HEK293 (cell line): ENCODE measurements around the gene CMTM2.

ENCODE experiments used
- GLIS2 ChIP-seq: fragments of 450-650 bp; formaldehyde crosslinking; IDR thresholded peaks from 2 replicates; pipeline ENCODE4 v1.5.1; 2016; ENCODE audit warnings: missing biosample characterization, missing genetic modification characterization
- MYNN ChIP-seq: fragments of 450-650 bp; formaldehyde crosslinking; IDR thresholded peaks from 2 replicates; pipeline ENCODE4 v1.5.1; 2016; ENCODE audit warnings: missing biosample characterization, missing genetic modification characterization, borderline replicate concordance
- SP2 ChIP-seq: fragments of 450-650 bp; formaldehyde crosslinking; IDR thresholded peaks from 2 replicates; pipeline ENCODE4 v1.5.1; 2016; ENCODE audit warnings: missing biosample characterization, missing genetic modification characterization
- ZBTB20 ChIP-seq: fragments of 450-650 bp; formaldehyde crosslinking; IDR thresholded peaks from 2 replicates; pipeline ENCODE4 v1.5.1; 2016; ENCODE audit warnings: missing biosample characterization, missing genetic modification characterization
- ZIC2 ChIP-seq: fragments of 450-650 bp; formaldehyde crosslinking; IDR thresholded peaks from 2 replicates; pipeline ENCODE4 v1.5.1; 2016; ENCODE audit warnings: missing biosample characterization, missing genetic modification characterization
- ZNF175 ChIP-seq: fragments of 450-650 bp; formaldehyde crosslinking; IDR thresholded peaks from 2 replicates; pipeline ENCODE4 v1.5.1; 2016; ENCODE audit warnings: missing biosample characterization, missing genetic modification characterization
- ZNF19 ChIP-seq: fragments of 450-650 bp; formaldehyde crosslinking; IDR thresholded peaks from 2 replicates; pipeline ENCODE4; 2016; ENCODE audit warnings: missing biosample characterization, missing genetic modification characterization, low read depth
- ZNF335 ChIP-seq: fragments of 450-650 bp; formaldehyde crosslinking; conservative IDR thresholded peaks from 2 replicates; pipeline ENCODE4 v1.5.1; 2016; ENCODE audit warnings: missing biosample characterization, missing genetic modification characterization
- ZNF433 ChIP-seq: fragments of 450-650 bp; formaldehyde crosslinking; IDR thresholded peaks from 2 replicates; pipeline ENCODE4 v1.5.1; 2016; ENCODE audit warnings: missing biosample characterization, missing genetic modification characterization, low read depth
- ZNF514 ChIP-seq: fragments of 450-650 bp; formaldehyde crosslinking; IDR thresholded peaks from 2 replicates; pipeline ENCODE4 v1.5.1; 2016; ENCODE audit warnings: missing biosample characterization, missing genetic modification characterization
- ZNF548 ChIP-seq: fragments of 450-650 bp; formaldehyde crosslinking; IDR thresholded peaks from 2 replicates; pipeline ENCODE4 v1.5.1; 2016; ENCODE audit warnings: missing biosample characterization, missing genetic modification characterization
- ZNF585B ChIP-seq: fragments of 450-650 bp; formaldehyde crosslinking; IDR thresholded peaks from 2 replicates; pipeline ENCODE4 v1.5.1; 2016; ENCODE audit warnings: missing biosample characterization, missing genetic modification characterization
- ZNF596 ChIP-seq: fragments of 450-650 bp; IDR thresholded peaks from 2 replicates; pipeline ENCODE4 v1.5.0; 2018; ENCODE audit warnings: missing biosample characterization, mild to moderate bottlenecking, missing genetic modification characterization, moderate library complexity
- ZNF701 ChIP-seq: fragments of 450-650 bp; formaldehyde crosslinking; IDR thresholded peaks from 2 replicates; pipeline ENCODE4 v1.5.1; 2016; ENCODE audit warnings: missing biosample characterization, missing genetic modification characterization
- ZNF76 ChIP-seq: fragments of 450-650 bp; formaldehyde crosslinking; IDR thresholded peaks from 2 replicates; pipeline ENCODE4; 2016; ENCODE audit warnings: low read depth, missing biosample characterization, missing genetic modification characterization, borderline replicate concordance
- ZNF776 ChIP-seq: fragments of 450-650 bp; formaldehyde crosslinking; IDR thresholded peaks from 2 replicates; pipeline ENCODE4 v1.5.0; 2017; ENCODE audit warnings: missing biosample characterization, missing genetic modification characterization, borderline replicate concordance
- ZNF785 ChIP-seq: fragments of 450-650 bp; formaldehyde crosslinking; IDR thresholded peaks from 2 replicates; pipeline ENCODE4 v1.5.1; 2016; ENCODE audit warnings: missing biosample characterization, missing genetic modification characterization
- ZNF792 ChIP-seq: fragments of 450-650 bp; formaldehyde crosslinking; IDR thresholded peaks from 2 replicates; pipeline ENCODE4 v1.5.1; 2016; ENCODE audit warnings: missing biosample characterization, missing genetic modification characterization
- ZNF830 ChIP-seq: fragments of 450-650 bp; IDR thresholded peaks from 2 replicates; pipeline ENCODE4 v1.5.0; 2018; ENCODE audit warnings: missing biosample characterization, missing genetic modification characterization, low read depth, mild to moderate bottlenecking, moderate library complexity
- ZSCAN16 ChIP-seq: fragments of 450-650 bp; formaldehyde crosslinking; IDR thresholded peaks from 2 replicates; pipeline ENCODE4 v1.5.1; 2016; ENCODE audit warnings: missing biosample characterization, missing genetic modification characterization
- ZSCAN30 ChIP-seq: fragments of 450-650 bp; IDR thresholded peaks from 2 replicates; pipeline ENCODE4 v1.5.1; 2018; ENCODE audit warnings: missing biosample characterization, mild to moderate bottlenecking, missing genetic modification characterization, moderate library complexity
- TF ChIP-seq, protein P1 (sequence below): fragments of 450-650 bp; formaldehyde crosslinking; IDR thresholded peaks from 2 replicates; pipeline ENCODE4 v1.5.1; 2016; ENCODE audit warnings: missing biosample characterization, missing genetic modification characterization
- TF ChIP-seq, protein P2 (sequence below): fragments of 450-650 bp; formaldehyde crosslinking; optimal IDR thresholded peaks from 2 replicates; pipeline ENCODE3; 2016; ENCODE audit warnings: missing biosample characterization, mild to moderate bottlenecking, missing genetic modification characterization
- TF ChIP-seq, protein P3 (sequence below): fragments of 450-650 bp; formaldehyde crosslinking; IDR thresholded peaks from 2 replicates; pipeline ENCODE4 v1.5.0; 2017; ENCODE audit warnings: missing biosample characterization, missing genetic modification characterization, borderline replicate concordance
- TF ChIP-seq, protein P4 (sequence below): fragments of 450-650 bp; formaldehyde crosslinking; IDR thresholded peaks from 2 replicates; pipeline ENCODE4 v1.5.1; 2016; ENCODE audit warnings: missing biosample characterization, missing genetic modification characterization
- TF ChIP-seq, protein P5 (sequence below): fragments of 450-650 bp; formaldehyde crosslinking; IDR thresholded peaks from 2 replicates; pipeline ENCODE4 v1.5.1; 2017; ENCODE audit warnings: missing biosample characterization, missing genetic modification characterization
- TF ChIP-seq, protein P6 (sequence below): fragments of 450-650 bp; formaldehyde crosslinking; IDR thresholded peaks from 2 replicates; pipeline ENCODE4; 2016; ENCODE audit warnings: missing biosample characterization, missing genetic modification characterization
- TF ChIP-seq, protein P7 (sequence below): fragments of 450-650 bp; formaldehyde crosslinking; IDR thresholded peaks from 2 replicates; pipeline ENCODE4 v1.5.1; 2016; ENCODE audit warnings: missing biosample characterization, missing genetic modification characterization

CMTM2 gene

DNA sequence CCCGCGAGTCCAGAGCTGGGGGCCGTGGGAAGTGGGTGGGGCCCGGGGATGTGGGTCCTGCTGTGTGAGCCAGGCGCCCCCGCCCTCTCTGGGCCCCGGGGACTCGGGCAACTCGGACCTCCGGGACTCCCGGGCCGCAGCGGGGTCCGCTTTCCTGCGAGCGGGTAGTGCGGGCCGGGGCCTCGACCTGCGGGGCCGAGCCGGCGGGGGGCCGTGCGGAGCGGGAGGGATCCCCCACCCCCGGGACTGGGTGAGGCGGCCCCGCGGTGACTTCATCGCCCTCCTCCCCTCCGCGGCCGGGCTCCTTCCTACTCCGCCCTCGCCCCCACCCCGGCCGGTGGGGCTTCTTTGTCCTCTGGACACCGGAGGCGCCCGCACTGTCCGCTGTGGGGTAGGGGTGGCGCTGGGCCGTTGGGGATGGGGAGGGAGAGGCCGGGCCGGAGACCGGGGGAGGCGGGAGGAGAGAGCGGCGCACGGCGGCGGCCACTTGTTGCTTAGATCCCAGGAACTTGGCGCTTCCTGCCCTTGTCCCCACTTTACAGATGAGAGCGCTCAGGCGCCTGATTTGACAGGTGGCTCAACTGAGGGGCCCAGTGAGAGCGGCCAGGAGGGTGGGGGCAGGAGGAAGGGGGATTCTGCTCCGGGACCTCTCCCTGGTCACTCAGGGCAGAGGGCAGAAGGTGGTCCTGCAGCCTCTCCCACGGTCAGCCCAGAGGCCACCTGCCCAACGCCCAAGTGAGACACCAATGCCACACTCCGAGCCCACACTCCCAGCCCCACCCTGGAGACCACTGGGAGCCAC lies 26.1 kb downstream of the CMTM2 start (continued):
- TF ChIP-seq, protein P1, sequence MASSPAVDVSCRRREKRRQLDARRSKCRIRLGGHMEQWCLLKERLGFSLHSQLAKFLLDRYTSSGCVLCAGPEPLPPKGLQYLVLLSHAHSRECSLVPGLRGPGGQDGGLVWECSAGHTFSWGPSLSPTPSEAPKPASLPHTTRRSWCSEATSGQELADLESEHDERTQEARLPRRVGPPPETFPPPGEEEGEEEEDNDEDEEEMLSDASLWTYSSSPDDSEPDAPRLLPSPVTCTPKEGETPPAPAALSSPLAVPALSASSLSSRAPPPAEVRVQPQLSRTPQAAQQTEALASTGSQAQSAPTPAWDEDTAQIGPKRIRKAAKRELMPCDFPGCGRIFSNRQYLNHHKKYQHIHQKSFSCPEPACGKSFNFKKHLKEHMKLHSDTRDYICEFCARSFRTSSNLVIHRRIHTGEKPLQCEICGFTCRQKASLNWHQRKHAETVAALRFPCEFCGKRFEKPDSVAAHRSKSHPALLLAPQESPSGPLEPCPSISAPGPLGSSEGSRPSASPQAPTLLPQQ = peak; percentile 76
- TF ChIP-seq, protein P2, sequence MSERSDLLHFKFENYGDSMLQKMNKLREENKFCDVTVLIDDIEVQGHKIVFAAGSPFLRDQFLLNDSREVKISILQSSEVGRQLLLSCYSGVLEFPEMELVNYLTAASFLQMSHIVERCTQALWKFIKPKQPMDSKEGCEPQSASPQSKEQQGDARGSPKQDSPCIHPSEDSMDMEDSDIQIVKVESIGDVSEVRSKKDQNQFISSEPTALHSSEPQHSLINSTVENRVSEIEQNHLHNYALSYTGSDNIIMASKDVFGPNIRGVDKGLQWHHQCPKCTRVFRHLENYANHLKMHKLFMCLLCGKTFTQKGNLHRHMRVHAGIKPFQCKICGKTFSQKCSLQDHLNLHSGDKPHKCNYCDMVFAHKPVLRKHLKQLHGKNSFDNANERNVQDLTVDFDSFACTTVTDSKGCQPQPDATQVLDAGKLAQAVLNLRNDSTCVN (tag by site-specific recombination) = peak; percentile 54
- TF ChIP-seq, protein P3, sequence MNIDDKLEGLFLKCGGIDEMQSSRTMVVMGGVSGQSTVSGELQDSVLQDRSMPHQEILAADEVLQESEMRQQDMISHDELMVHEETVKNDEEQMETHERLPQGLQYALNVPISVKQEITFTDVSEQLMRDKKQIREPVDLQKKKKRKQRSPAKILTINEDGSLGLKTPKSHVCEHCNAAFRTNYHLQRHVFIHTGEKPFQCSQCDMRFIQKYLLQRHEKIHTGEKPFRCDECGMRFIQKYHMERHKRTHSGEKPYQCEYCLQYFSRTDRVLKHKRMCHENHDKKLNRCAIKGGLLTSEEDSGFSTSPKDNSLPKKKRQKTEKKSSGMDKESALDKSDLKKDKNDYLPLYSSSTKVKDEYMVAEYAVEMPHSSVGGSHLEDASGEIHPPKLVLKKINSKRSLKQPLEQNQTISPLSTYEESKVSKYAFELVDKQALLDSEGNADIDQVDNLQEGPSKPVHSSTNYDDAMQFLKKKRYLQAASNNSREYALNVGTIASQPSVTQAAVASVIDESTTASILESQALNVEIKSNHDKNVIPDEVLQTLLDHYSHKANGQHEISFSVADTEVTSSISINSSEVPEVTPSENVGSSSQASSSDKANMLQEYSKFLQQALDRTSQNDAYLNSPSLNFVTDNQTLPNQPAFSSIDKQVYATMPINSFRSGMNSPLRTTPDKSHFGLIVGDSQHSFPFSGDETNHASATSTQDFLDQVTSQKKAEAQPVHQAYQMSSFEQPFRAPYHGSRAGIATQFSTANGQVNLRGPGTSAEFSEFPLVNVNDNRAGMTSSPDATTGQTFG (tag by site-specific recombination) = no peak
- TF ChIP-seq ZIC2 (tag by site-specific recombination) (peak; percentile 63), ZBTB20 (tag by site-specific recombination) (peak; percentile 79), ZNF830 (tag by site-specific recombination) (no peak), ZNF585B (no peak), ZNF335 (tag by site-specific recombination) (peak; percentile 27; the same call in 1 of the 2 replicates), ZNF785 (tag by site-specific recombination) (no peak), ZSCAN16 (tag by site-specific recombination) (no peak), ZNF514 (tag by site-specific recombination) (no peak), ZNF701 (no peak), ZNF76 (tag by site-specific recombination) (no peak), ZNF792 (tag by site-specific recombination) (peak; percentile 93), ZNF776 (tag by site-specific recombination) (no peak), MYNN (tag by site-specific recombination) (no peak), ZNF175 (tag by site-specific recombination) (no peak), ZNF596 (tag by site-specific recombination) (no peak), ZNF433 (tag by site-specific recombination) (no peak), SP2 (peak; percentile 47), ZNF548 (no peak), GLIS2 (peak; percentile 87), ZSCAN30 (tag by site-specific recombination) (0 out of 2 replicates have a peak, but pooled peaks have one; percentile 10), ZNF19 (tag by site-specific recombination) (no peak)
- TF ChIP-seq, protein P4, sequence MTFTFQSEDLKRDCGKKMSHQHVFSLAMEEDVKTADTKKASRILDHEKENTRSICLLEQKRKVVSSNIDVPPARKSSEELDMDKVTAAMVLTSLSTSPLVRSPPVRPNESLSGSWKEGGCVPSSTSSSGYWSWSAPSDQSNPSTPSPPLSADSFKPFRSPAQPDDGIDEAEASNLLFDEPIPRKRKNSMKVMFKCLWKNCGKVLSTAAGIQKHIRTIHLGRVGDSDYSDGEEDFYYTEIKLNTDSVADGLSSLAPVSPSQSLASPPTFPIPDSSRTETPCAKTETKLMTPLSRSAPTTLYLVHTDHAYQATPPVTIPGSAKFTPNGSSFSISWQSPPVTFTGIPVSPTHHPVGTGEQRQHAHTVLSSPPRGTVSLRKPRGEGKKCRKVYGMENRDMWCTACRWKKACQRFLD (tag by site-specific recombination) = no peak
- TF ChIP-seq, protein P5, sequence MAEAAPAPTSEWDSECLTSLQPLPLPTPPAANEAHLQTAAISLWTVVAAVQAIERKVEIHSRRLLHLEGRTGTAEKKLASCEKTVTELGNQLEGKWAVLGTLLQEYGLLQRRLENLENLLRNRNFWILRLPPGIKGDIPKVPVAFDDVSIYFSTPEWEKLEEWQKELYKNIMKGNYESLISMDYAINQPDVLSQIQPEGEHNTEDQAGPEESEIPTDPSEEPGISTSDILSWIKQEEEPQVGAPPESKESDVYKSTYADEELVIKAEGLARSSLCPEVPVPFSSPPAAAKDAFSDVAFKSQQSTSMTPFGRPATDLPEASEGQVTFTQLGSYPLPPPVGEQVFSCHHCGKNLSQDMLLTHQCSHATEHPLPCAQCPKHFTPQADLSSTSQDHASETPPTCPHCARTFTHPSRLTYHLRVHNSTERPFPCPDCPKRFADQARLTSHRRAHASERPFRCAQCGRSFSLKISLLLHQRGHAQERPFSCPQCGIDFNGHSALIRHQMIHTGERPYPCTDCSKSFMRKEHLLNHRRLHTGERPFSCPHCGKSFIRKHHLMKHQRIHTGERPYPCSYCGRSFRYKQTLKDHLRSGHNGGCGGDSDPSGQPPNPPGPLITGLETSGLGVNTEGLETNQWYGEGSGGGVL (tag by site-specific recombination) = peak; percentile 85
- TF ChIP-seq, protein P6, sequence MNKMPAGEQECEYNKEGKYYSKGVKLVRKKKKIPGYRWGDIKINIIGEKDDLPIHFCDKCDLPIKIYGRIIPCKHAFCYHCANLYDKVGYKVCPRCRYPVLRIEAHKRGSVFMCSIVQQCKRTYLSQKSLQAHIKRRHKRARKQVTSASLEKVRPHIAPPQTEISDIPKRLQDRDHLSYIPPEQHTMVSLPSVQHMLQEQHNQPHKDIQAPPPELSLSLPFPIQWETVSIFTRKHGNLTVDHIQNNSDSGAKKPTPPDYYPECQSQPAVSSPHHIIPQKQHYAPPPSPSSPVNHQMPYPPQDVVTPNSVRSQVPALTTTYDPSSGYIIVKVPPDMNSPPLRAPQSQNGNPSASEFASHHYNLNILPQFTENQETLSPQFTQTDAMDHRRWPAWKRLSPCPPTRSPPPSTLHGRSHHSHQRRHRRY (tag by site-specific recombination) = no peak
- TF ChIP-seq, protein P7, sequence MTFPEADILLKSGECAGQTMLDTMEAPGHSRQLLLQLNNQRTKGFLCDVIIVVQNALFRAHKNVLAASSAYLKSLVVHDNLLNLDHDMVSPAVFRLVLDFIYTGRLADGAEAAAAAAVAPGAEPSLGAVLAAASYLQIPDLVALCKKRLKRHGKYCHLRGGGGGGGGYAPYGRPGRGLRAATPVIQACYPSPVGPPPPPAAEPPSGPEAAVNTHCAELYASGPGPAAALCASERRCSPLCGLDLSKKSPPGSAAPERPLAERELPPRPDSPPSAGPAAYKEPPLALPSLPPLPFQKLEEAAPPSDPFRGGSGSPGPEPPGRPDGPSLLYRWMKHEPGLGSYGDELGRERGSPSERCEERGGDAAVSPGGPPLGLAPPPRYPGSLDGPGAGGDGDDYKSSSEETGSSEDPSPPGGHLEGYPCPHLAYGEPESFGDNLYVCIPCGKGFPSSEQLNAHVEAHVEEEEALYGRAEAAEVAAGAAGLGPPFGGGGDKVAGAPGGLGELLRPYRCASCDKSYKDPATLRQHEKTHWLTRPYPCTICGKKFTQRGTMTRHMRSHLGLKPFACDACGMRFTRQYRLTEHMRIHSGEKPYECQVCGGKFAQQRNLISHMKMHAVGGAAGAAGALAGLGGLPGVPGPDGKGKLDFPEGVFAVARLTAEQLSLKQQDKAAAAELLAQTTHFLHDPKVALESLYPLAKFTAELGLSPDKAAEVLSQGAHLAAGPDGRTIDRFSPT = no peak
